ENCODE results near the gene MRPL45. TPM values are rescaled to one million over a fixed set of nuclear protein-coding genes. Genes with fewer than 3 reads are reported as not detected.

MRPL45 gene
- total and polyA plus RNA-seq, 7 donors = 31.2 to 41.0 (median 35.8) TPM

DNA sequence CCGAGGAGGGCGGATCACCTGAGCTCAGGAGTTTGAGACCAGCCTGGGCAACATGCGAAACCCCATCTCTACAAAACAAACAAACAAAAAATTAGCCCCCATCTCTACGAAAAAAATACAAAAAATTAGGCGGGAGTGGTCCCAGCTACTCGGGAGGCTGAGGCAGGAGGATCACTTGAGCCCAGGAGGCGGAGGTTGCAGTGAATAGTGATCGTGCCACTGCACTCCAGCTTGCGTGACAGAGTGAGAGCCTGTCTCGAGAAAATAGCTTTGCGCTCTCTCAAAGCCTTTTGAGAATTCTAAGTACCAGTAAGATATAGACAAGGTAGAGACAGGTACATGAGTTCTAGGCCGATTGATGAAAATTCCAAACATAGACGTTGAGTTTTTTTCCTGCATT, 56.7 kb downstream of the MRPL45 start:
- peaks cover 0 to 63% (median 60%) of the 10 kb centered on the region in 4 donors for H3K4me1 ChIP-seq
- intact Hi-C loops (cut with DNase I) = loop anchor here (5.0 to 10.0 kb wide), 3 partner anchors 134 to 311 kb away; partner anchors contain the start of gene SRCIN1

DNA sequence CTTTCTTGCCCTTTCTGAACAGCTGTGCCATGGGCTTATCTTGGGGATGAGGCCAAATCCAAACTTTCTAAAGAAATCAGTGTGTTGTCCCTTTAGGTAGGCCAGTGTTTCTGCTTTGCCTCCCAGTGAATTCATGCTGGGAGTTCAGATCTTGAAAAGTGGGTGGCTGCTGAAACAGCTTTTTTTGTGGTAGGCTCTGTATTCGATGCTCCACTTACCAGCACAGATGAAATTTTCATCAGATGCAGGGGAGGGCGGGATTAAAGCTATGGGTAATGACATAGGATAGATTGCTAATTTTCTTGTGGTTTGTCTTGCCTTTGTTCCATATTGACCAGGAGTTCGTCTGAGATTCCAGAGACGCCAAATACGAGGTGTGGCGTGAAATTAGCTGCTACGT, 57.5 kb downstream of the MRPL45 start:
- intact Hi-C loops (cut with DNase I) = loop anchor here (5.0 to 10.0 kb wide), 3 partner anchors 133 to 310 kb away; partner anchors contain the start of gene SRCIN1
- 89 to 91% methylated on average over 7 of the region's 7 CpGs for WGBS, 2 donors
- Histone ChIP-seq H3K4me1 (peaks cover 0 to 71% (median 68%) of the 10 kb centered on the region in 4 donors), H3K9me3 (no peaks in the 10 kb centered on the region), H3K4me3 (peak overlapping the region in 2 of 4 donors; percentile 87 to 90), H3K27ac (peak overlapping the region in 3 of 4 donors; percentile 11 to 94 (median 87)), H3K36me3 (no peaks in the 10 kb centered on the region), H3K27me3 (no peaks in the 10 kb centered on the region)
- TF ChIP-seq POLR2AphosphoS5 (IDR thresholded peaks at IDR 0.05) (no peak), POLR2A (IDR thresholded peaks at IDR 0.05) (no peak), EP300 (IDR thresholded peaks at IDR 0.05) (no peak)
- TF ChIP-seq, protein P1, sequence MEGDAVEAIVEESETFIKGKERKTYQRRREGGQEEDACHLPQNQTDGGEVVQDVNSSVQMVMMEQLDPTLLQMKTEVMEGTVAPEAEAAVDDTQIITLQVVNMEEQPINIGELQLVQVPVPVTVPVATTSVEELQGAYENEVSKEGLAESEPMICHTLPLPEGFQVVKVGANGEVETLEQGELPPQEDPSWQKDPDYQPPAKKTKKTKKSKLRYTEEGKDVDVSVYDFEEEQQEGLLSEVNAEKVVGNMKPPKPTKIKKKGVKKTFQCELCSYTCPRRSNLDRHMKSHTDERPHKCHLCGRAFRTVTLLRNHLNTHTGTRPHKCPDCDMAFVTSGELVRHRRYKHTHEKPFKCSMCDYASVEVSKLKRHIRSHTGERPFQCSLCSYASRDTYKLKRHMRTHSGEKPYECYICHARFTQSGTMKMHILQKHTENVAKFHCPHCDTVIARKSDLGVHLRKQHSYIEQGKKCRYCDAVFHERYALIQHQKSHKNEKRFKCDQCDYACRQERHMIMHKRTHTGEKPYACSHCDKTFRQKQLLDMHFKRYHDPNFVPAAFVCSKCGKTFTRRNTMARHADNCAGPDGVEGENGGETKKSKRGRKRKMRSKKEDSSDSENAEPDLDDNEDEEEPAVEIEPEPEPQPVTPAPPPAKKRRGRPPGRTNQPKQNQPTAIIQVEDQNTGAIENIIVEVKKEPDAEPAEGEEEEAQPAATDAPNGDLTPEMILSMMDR (IDR thresholded peaks at IDR 0.05) = no peak
- DNase-seq = no peak

More for the DNA sequence above, 56.7 kb downstream of the MRPL45 start:
- no peak for DNase-seq
- Histone ChIP-seq H3K4me3 (peak overlapping the region; percentile 60 to 90 (median 85)), H3K9me3 (no peaks in the 10 kb centered on the region), H3K27me3 (no peaks in the 10 kb centered on the region), H3K27ac (peak overlapping the region in 3 of 4 donors; percentile 87 to 94 (median 90)), H3K36me3 (no peaks in the 10 kb centered on the region)
- TF ChIP-seq POLR2AphosphoS5 (IDR thresholded peaks at IDR 0.05) (no peak), POLR2A (IDR thresholded peaks at IDR 0.05) (no peak), EP300 (IDR thresholded peaks at IDR 0.05) (no peak)
- TF ChIP-seq, protein P1 (IDR thresholded peaks at IDR 0.05) = no peak
- 86 to 88% methylated on average over 13 of the region's 13 CpGs for WGBS, 2 donors

DNA sequence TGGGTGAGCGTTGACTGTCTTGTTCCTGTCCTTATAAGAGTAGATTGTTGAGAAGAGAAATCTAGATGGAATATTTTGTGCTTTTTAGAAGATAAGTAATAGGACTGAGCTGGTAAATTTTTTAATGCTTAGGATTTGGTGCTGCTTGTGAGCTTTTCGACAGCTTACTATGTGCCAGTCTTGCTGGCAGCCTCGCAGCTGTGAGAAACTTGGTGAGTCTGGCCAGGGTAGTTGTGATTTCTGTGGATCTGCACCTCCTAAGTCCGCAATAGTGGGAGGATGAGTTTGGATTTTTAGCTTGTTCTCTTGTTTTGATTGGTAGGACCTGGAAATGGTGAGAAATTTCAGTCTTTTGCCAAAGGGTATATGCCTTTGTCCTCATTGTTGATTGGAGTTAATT, 58.3 kb downstream of the MRPL45 start:
- H3K36me3 ChIP-seq = no peaks in the 10 kb centered on the region
- no peaks in the 10 kb centered on the region for H3K9me3 ChIP-seq
- 95 to 96% methylated on average over 4 of the region's 4 CpGs for WGBS, 2 donors
- intact Hi-C loops (cut with DNase I) = loop anchor here (10.0 kb wide), 2 partner anchors 250 to 310 kb away; partner anchors contain the start of gene SRCIN1
- H3K27me3 ChIP-seq = no peaks in the 10 kb centered on the region
- DNase-seq = no peak
- TF ChIP-seq POLR2A (IDR thresholded peaks at IDR 0.05) = no peak
- no peak for TF ChIP-seq POLR2AphosphoS5 (IDR thresholded peaks at IDR 0.05)
- no peak for TF ChIP-seq EP300 (IDR thresholded peaks at IDR 0.05)
- TF ChIP-seq, protein P1 (IDR thresholded peaks at IDR 0.05) = no peak
- peaks cover 0 to 77% (median 74%) of the 10 kb centered on the region in 4 donors for H3K4me1 ChIP-seq
- no peak overlapping the region for H3K4me3 ChIP-seq
- H3K27ac ChIP-seq = peak overlapping the region in 2 of 4 donors; percentile 87 to 94

DNA sequence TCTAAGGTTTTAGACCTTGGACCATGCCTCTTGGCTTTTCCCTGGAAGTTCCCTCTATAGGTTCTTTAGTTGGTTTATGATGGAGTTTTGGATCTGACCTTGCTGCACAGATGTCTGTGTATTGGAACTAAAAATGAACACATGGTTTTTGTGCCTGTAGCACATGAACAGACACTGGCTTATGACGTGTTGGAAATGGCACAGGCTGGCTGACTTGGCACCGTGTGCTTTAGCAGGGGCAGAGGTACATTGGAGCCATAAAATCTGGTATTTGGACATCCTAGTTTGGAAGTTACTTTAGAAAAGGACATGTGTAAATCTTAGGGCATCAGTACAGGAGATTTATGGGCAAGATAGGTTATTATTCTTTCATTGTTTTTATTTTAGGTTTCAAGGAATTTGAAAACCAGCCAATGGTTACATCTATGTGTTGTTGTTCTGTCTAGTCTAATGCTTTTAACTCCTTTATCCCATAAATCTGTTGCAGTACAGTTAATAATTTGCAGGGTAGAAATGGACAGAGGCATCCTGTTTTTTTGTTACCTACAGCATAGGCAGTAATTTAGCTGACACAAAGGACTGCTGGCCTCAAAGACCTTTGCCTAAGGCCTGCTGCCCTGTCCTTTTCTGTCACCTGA, 60.6 kb downstream of the MRPL45 start:
- DNase-seq = peak; percentile 71
- Histone ChIP-seq H3K4me3 (no peak overlapping the region), H3K27me3 (no peaks in the 10 kb centered on the region), H3K4me1 (peaks cover 0 to 92% (median 86%) of the 10 kb centered on the region in 4 donors), H3K9me3 (no peaks in the 10 kb centered on the region), H3K36me3 (no peaks in the 10 kb centered on the region), H3K27ac (peak overlapping the region; percentile 17 to 94 (median 75))
- 20 to 54% methylated on average over 2 of the region's 2 CpGs for WGBS, 2 donors
- peak in 3 of 4 donors; percentile 10 to 29 (median 24) for TF ChIP-seq POLR2AphosphoS5 (IDR thresholded peaks at IDR 0.05)
- TF ChIP-seq, protein P1 (IDR thresholded peaks at IDR 0.05) = no peak
- intact Hi-C loops (cut with DNase I) = loop anchor here (10.0 kb wide), 2 partner anchors 247 to 307 kb away; partner anchors contain the start of gene SRCIN1

All from sigmoid colon (tissue), 7 donors.